ENCODE results near the gene WBP1L. TPM values are rescaled to one million over a fixed set of nuclear protein-coding genes. Genes with fewer than 3 reads are reported as not detected.
A peak's percentile ranks its signal among the peaks of the same experiment; 100 is the strongest.

WBP1L gene
- total and polyA plus RNA-seq, 2 of the 13 experiments (the other 11 are each of a cell fraction or from before 2014, with no cell fraction given): 8.3 to 12.3 TPM

DNA sequence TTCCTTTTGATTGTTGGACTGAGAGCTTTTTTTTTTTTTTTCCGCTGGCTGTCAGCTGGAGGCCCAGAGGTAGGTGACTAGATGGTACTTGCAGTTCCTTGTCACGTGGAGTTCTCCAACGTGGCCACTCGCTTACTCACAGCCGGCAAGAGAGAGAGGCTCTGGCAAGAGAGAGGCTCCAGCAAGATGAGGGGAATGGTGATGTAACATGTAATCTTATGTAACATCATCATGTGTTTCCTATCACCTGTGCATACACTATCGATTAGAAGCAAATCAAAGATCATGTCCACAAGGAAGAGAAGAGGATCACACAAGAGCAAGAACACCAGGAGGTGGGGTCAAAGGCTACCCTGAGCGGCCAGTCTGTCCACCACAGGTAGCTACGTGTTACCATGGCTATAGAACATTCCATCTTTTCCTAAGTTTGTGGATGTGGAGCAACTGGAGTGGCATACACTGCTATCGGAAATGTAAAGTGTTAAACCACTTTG lies 106.3 kb downstream of the WBP1L start (continued):
- TF ChIP-seq, protein P1, sequence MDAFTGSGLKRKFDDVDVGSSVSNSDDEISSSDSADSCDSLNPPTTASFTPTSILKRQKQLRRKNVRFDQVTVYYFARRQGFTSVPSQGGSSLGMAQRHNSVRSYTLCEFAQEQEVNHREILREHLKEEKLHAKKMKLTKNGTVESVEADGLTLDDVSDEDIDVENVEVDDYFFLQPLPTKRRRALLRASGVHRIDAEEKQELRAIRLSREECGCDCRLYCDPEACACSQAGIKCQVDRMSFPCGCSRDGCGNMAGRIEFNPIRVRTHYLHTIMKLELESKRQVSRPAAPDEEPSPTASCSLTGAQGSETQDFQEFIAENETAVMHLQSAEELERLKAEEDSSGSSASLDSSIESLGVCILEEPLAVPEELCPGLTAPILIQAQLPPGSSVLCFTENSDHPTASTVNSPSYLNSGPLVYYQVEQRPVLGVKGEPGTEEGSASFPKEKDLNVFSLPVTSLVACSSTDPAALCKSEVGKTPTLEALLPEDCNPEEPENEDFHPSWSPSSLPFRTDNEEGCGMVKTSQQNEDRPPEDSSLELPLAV (CRISPR knock-in tag; conservative IDR thresholded peaks at IDR 0.05; ENCODE audit: low read depth): no peak
- TF ChIP-seq ZFP36 (IDR thresholded peaks at IDR 0.05; ENCODE audit: borderline replicate concordance, low read depth, low read length, partially characterized antibody) (no peak), ARNTL (CRISPR knock-in tag; IDR thresholded peaks at IDR 0.05) (peak; percentile 100), FOXJ3 (CRISPR knock-in tag; IDR thresholded peaks at IDR 0.05; ENCODE audit: borderline replicate concordance) (peak; percentile 78; the same call in 1 of the 2 replicates), DNMT3B (CRISPR knock-in tag; conservative IDR thresholded peaks at IDR 0.05) (no peak), CCAR2 (optimal IDR thresholded peaks at IDR 0.05; ENCODE audit: low read depth, low read length) (no peak), SALL1 (CRISPR knock-in tag; IDR thresholded peaks at IDR 0.05) (peak; percentile 98), NFE2 (CRISPR knock-in tag; IDR thresholded peaks at IDR 0.05) (no peak), RFXAP (CRISPR knock-in tag; IDR thresholded peaks at IDR 0.05; ENCODE audit: borderline replicate concordance) (peak; percentile 46; the same call in 1 of the 2 replicates), ZNF274 (CRISPR knock-in tag; IDR thresholded peaks at IDR 0.05) (no peak), IRX3 (CRISPR knock-in tag; IDR thresholded peaks at IDR 0.05; ENCODE audit: borderline replicate concordance, low read depth) (no peak), MTF2 (CRISPR knock-in tag; IDR thresholded peaks at IDR 0.05; ENCODE audit: borderline replicate concordance) (no peak), MED13 (CRISPR knock-in tag; IDR thresholded peaks at IDR 0.05) (no peak), GATAD2A (CRISPR knock-in tag; IDR thresholded peaks at IDR 0.05) (peak; percentile 99), ZSCAN22 (CRISPR knock-in tag; IDR thresholded peaks at IDR 0.05) (no peak), GABPB1 (CRISPR knock-in tag; IDR thresholded peaks at IDR 0.05) (peak; percentile 39; the same call in 1 of the 2 replicates), ZNF350 (CRISPR knock-in tag; IDR thresholded peaks at IDR 0.05; ENCODE audit: borderline replicate concordance, low read depth) (peak; percentile 92), ETV5 (CRISPR knock-in tag; IDR thresholded peaks at IDR 0.05; ENCODE audit: borderline replicate concordance) (peak; percentile 82; the same call in 1 of the 2 replicates), ZSCAN29 (CRISPR knock-in tag; conservative IDR thresholded peaks at IDR 0.05) (no peak)
- TF ChIP-seq, protein P2, sequence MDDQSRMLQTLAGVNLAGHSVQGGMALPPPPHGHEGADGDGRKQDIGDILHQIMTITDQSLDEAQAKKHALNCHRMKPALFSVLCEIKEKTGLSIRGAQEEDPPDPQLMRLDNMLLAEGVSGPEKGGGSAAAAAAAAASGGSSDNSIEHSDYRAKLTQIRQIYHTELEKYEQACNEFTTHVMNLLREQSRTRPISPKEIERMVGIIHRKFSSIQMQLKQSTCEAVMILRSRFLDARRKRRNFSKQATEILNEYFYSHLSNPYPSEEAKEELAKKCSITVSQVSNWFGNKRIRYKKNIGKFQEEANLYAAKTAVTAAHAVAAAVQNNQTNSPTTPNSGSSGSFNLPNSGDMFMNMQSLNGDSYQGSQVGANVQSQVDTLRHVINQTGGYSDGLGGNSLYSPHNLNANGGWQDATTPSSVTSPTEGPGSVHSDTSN (CRISPR knock-in tag; IDR thresholded peaks at IDR 0.05; ENCODE audit: borderline replicate concordance): no peak
- TF ChIP-seq, protein P3, sequence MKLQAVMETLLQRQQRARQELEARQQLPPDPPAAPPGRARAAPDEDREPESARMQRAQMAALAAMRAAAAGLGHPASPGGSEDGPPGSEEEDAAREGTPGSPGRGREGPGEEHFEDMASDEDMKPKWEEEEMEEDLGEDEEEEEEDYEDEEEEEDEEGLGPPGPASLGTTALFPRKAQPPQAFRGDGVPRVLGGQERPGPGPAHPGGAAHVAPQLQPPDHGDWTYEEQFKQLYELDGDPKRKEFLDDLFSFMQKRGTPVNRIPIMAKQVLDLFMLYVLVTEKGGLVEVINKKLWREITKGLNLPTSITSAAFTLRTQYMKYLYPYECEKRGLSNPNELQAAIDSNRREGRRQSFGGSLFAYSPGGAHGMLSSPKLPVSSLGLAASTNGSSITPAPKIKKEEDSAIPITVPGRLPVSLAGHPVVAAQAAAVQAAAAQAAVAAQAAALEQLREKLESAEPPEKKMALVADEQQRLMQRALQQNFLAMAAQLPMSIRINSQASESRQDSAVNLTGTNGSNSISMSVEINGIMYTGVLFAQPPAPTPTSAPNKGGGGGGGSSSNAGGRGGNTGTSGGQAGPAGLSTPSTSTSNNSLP (IDR thresholded peaks at IDR 0.05; ENCODE audit: low read depth, low read length): peak; percentile 96
- TF ChIP-seq, protein P4, sequence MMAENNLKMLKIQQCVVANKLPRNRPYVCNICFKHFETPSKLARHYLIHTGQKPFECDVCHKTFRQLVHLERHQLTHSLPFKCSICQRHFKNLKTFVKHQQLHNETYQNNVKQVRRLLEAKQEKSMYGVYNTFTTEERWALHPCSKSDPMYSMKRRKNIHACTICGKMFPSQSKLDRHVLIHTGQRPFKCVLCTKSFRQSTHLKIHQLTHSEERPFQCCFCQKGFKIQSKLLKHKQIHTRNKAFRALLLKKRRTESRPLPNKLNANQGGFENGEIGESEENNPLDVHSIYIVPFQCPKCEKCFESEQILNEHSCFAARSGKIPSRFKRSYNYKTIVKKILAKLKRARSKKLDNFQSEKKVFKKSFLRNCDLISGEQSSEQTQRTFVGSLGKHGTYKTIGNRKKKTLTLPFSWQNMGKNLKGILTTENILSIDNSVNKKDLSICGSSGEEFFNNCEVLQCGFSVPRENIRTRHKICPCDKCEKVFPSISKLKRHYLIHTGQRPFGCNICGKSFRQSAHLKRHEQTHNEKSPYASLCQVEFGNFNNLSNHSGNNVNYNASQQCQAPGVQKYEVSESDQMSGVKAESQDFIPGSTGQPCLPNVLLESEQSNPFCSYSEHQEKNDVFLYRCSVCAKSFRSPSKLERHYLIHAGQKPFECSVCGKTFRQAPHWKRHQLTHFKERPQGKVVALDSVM (CRISPR knock-in tag; IDR thresholded peaks at IDR 0.05): no peak
- TF ChIP-seq, protein P5, sequence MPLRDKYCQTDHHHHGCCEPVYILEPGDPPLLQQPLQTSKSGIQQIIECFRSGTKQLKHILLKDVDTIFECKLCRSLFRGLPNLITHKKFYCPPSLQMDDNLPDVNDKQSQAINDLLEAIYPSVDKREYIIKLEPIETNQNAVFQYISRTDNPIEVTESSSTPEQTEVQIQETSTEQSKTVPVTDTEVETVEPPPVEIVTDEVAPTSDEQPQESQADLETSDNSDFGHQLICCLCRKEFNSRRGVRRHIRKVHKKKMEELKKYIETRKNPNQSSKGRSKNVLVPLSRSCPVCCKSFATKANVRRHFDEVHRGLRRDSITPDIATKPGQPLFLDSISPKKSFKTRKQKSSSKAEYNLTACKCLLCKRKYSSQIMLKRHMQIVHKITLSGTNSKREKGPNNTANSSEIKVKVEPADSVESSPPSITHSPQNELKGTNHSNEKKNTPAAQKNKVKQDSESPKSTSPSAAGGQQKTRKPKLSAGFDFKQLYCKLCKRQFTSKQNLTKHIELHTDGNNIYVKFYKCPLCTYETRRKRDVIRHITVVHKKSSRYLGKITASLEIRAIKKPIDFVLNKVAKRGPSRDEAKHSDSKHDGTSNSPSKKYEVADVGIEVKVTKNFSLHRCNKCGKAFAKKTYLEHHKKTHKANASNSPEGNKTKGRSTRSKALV (CRISPR knock-in tag; IDR thresholded peaks at IDR 0.05): peak; percentile 59; the same call in 1 of the 2 replicates
